ENCODE measurements around the gene HOXC4. TPM values are rescaled to one million over a fixed set of nuclear protein-coding genes. Genes with fewer than 3 reads are reported as not detected.

The HOXC4 gene
- total RNA-seq, 1 experiment from 2014 or later = 4.1 TPM

GRCh38 chr12:54030442-54030801 is 23.2 kb upstream of the HOXC4 start:
- Histone ChIP-seq H3K36me3 (ENCODE audit: control insufficient read depth, insufficient read depth, low read length) (no peaks in the 10 kb centered on the region; the same call in 1 of the 2 replicates), H3K4me3 (ENCODE audit: low read depth, low read length) (no peak overlapping the region), H3K4me1 (peaks cover 9% of the 10 kb centered on the region), H3K27me3 (replicated peaks; ENCODE audit: control insufficient read depth, insufficient read depth, low read length) (no peaks in the 10 kb centered on the region), H3K9me3 (no peaks in the 10 kb centered on the region)
- no peaks in the 10 kb centered on the region for H3K27me3 Mint-ChIP-seq (ENCODE audit: insufficient read depth, unreplicated experiment)
- H3K4me3 Mint-ChIP-seq (ENCODE audit: unreplicated experiment) = no peak overlapping the region
- CTCF ChIA-PET = interaction anchor here (0.9 to 3.8 kb wide), 2 partner anchors 21 to 105 kb away, joined by 7 to 50 read pairs; partner anchors contain the start of gene HOXC8
- H3K36me3 Mint-ChIP-seq (ENCODE audit: insufficient read depth, unreplicated experiment) = peaks cover 8% of the 10 kb centered on the region
- no TSS peak for BruUV-seq (replicated peaks)
- intact Hi-C loops (cut with micrococcal nuclease; ENCODE audit: unreplicated experiment) = no loop called here
- H3K27ac Mint-ChIP-seq (ENCODE audit: unreplicated experiment) = no peak overlapping the region
- H3K9me3 Mint-ChIP-seq (ENCODE audit: unreplicated experiment) = no peaks in the 10 kb centered on the region
- DNase-seq = no peak
- POLR2A ChIA-PET = no interaction called here
- TF ChIP-seq, protein P1, sequence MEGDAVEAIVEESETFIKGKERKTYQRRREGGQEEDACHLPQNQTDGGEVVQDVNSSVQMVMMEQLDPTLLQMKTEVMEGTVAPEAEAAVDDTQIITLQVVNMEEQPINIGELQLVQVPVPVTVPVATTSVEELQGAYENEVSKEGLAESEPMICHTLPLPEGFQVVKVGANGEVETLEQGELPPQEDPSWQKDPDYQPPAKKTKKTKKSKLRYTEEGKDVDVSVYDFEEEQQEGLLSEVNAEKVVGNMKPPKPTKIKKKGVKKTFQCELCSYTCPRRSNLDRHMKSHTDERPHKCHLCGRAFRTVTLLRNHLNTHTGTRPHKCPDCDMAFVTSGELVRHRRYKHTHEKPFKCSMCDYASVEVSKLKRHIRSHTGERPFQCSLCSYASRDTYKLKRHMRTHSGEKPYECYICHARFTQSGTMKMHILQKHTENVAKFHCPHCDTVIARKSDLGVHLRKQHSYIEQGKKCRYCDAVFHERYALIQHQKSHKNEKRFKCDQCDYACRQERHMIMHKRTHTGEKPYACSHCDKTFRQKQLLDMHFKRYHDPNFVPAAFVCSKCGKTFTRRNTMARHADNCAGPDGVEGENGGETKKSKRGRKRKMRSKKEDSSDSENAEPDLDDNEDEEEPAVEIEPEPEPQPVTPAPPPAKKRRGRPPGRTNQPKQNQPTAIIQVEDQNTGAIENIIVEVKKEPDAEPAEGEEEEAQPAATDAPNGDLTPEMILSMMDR (IDR thresholded peaks at IDR 0.05; ENCODE audit: insufficient read depth in 1 of 2, low read depth in 1 of 2, low read length in 1 of 2, severe bottlenecking in 1 of 2, unreplicated experiment in 1 of 2) = no peak
- peaks cover 18% of the 10 kb centered on the region for H3K4me1 Mint-ChIP-seq (ENCODE audit: low read depth, unreplicated experiment)

DNA sequence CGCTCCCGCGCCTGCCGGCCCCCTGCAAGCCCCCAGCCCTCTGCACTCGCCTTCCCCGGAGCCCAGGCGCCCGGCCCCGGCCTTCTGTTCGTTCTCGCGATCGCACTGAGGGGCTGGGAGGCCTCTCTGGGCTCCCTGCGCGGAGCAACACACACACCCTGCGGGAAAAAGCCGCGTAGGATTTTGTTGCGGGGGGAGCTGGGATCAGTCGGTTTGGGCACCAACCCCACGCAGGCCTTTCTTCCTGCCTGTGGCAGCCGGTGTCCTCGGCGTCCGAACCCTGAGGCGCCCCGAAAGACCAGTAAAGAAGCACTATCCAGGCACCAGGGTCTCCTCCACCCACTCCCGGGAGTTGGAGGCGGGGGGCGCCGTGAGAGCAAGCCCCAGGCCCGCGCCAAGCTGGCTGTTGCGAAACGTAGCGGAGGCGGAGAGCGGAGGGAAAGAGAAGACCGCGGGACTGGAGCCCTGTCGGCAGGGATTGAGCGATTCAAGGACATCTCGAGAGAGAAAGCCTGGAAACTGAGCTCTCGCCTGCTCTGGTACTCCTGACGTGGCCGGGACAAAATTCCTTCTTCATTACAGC is 22.7 kb upstream of the HOXC4 start:
- POLR2A ChIA-PET = no interaction called here

DNA sequence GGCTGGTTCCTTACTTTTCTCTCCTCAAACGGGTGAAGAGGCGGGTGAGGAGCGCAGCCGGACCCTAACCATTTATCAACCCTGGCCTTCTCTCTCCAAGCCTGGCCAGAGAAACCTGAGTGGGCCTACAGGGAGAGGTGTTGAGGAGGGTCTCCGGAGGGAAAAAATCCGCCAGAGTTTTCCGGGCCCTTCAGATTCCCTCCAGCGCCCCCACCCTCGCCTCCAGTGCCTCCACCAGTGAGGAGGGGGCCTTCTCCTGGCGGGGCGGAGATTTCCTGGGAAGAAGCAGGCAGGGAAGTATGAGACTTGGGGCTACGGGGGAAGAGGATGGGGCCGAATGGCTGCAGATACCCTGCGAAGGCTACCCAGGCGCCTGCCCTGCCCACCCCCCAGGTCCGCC is 22.2 kb upstream of the HOXC4 start:
- Histone ChIP-seq H3K27me3 (replicated peaks; ENCODE audit: control insufficient read depth, insufficient read depth, low read length) (no peaks in the 10 kb centered on the region), H3K4me3 (ENCODE audit: low read depth, low read length) (no peak overlapping the region), H3K4me1 (peaks cover 9% of the 10 kb centered on the region), H3K9me3 (no peaks in the 10 kb centered on the region), H3K36me3 (ENCODE audit: control insufficient read depth, insufficient read depth, low read length) (no peaks in the 10 kb centered on the region; the same call in 1 of the 2 replicates)
- POLR2A ChIA-PET = interaction anchor here (1.1 kb wide), 1 partner anchor 160 kb away, joined by 3 read pairs; no protein-coding TSS in a partner anchor
- no peak for DNase-seq
- Mint-ChIP-seq H3K36me3 (ENCODE audit: insufficient read depth, unreplicated experiment) (peaks cover 13% of the 10 kb centered on the region), H3K9me3 (ENCODE audit: unreplicated experiment) (no peaks in the 10 kb centered on the region), H3K4me1 (ENCODE audit: low read depth, unreplicated experiment) (peaks cover 12% of the 10 kb centered on the region), H3K27ac (ENCODE audit: unreplicated experiment) (no peak overlapping the region), H3K27me3 (ENCODE audit: insufficient read depth, unreplicated experiment) (no peaks in the 10 kb centered on the region), H3K4me3 (ENCODE audit: unreplicated experiment) (no peak overlapping the region)
- intact Hi-C loops (cut with micrococcal nuclease; ENCODE audit: unreplicated experiment) = no loop called here
- BruUV-seq (replicated peaks) = no TSS peak
- TF ChIP-seq, protein P1 (IDR thresholded peaks at IDR 0.05; ENCODE audit: insufficient read depth in 1 of 2, low read depth in 1 of 2, low read length in 1 of 2, severe bottlenecking in 1 of 2, unreplicated experiment in 1 of 2) = no peak
- CTCF ChIA-PET = interaction anchor here (0.6 to 3.8 kb wide), 7 partner anchors 20 to 170 kb away, joined by 4 to 67 read pairs (median 25); no protein-coding TSS in a partner anchor

More for the DNA sequence above, 22.7 kb upstream of the HOXC4 start:
- Histone ChIP-seq H3K4me3 (ENCODE audit: low read depth, low read length) (no peak overlapping the region), H3K36me3 (ENCODE audit: control insufficient read depth, insufficient read depth, low read length) (no peaks in the 10 kb centered on the region; the same call in 1 of the 2 replicates), H3K4me1 (peaks cover 9% of the 10 kb centered on the region), H3K27me3 (replicated peaks; ENCODE audit: control insufficient read depth, insufficient read depth, low read length) (no peaks in the 10 kb centered on the region), H3K9me3 (no peaks in the 10 kb centered on the region)
- H3K4me1 Mint-ChIP-seq (ENCODE audit: low read depth, unreplicated experiment) = peaks cover 14% of the 10 kb centered on the region
- no peaks in the 10 kb centered on the region for H3K9me3 Mint-ChIP-seq (ENCODE audit: unreplicated experiment)
- H3K4me3 Mint-ChIP-seq (ENCODE audit: unreplicated experiment) = no peak overlapping the region
- CTCF ChIA-PET = interaction anchor here (0.6 to 3.8 kb wide), 7 partner anchors 20 to 170 kb away, joined by 4 to 67 read pairs (median 7); partner anchors contain the start of gene HOXC8
- TF ChIP-seq, protein P1 (IDR thresholded peaks at IDR 0.05; ENCODE audit: insufficient read depth in 1 of 2, low read depth in 1 of 2, low read length in 1 of 2, severe bottlenecking in 1 of 2, unreplicated experiment in 1 of 2) = no peak
- DNase-seq = no peak
- peaks cover 13% of the 10 kb centered on the region for H3K36me3 Mint-ChIP-seq (ENCODE audit: insufficient read depth, unreplicated experiment)
- H3K27ac Mint-ChIP-seq (ENCODE audit: unreplicated experiment) = no peak overlapping the region
- BruUV-seq (replicated peaks) = no TSS peak
- intact Hi-C loops (cut with micrococcal nuclease; ENCODE audit: unreplicated experiment) = no loop called here
- no peaks in the 10 kb centered on the region for H3K27me3 Mint-ChIP-seq (ENCODE audit: insufficient read depth, unreplicated experiment)
